GM23338 (cell line): ENCODE measurements around the gene SLC51A.

ENCODE experiments used
- EZH2phosphoT487 ChIP-seq: fragments of 200-600 bp; sonication (generic); IDR thresholded peaks from one replicate; pipeline ENCODE4 v1.8.1; 2018; ENCODE audit warnings: antibody characterized with exemption; ENCODE audit not compliant: unreplicated experiment
- JUNB ChIP-seq: IDR thresholded peaks from one replicate; pipeline ENCODE4 v1.6.1; 2016; ENCODE audit warnings: antibody characterized with exemption; ENCODE audit not compliant: unreplicated experiment
- POLR2AphosphoS5 ChIP-seq: IDR thresholded peaks from 2 replicates; pipeline ENCODE4 v1.6.1; 2016; ENCODE audit warnings: antibody characterized with exemption, low read depth
- TF ChIP-seq, protein P1 (sequence below), 2 experiments: fragments of 200-600 bp in 1 of 2; sonication (generic) in 1 of 2; conservative IDR thresholded peaks; 2 replicates each; pipeline versions ENCODE4 v1.5.1 to v1.6.1; 2016 to 2017; ENCODE audit warnings: antibody characterized with exemption in 2 of 2, low read depth in 2 of 2, mild to moderate bottlenecking in 2 of 2, moderate library complexity in 1 of 2
- TF ChIP-seq, protein P2 (sequence below): IDR thresholded peaks from 2 replicates; pipeline ENCODE4 v1.6.1; 2016; ENCODE audit warnings: antibody characterized with exemption

DNA sequence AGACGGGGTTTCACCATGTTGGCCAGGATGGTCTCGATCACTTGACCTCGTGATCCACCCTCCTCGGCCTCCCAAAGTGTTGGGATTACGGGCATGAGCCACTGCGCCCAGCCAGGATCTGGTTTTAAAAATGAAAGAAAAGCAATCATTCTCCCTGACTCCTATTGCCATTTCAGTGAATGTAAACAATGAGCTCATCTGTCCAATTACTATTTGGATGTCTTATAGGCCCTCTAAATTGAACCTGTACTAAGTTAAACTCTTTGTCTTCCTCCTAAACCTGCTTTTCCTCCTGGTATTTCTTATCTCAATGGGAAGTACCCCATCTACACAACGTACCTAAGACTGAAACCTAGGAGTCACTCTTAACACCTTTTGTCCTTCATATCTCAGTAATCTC is 47.5 kb downstream of the SLC51A start:
- TF ChIP-seq, protein P1, sequence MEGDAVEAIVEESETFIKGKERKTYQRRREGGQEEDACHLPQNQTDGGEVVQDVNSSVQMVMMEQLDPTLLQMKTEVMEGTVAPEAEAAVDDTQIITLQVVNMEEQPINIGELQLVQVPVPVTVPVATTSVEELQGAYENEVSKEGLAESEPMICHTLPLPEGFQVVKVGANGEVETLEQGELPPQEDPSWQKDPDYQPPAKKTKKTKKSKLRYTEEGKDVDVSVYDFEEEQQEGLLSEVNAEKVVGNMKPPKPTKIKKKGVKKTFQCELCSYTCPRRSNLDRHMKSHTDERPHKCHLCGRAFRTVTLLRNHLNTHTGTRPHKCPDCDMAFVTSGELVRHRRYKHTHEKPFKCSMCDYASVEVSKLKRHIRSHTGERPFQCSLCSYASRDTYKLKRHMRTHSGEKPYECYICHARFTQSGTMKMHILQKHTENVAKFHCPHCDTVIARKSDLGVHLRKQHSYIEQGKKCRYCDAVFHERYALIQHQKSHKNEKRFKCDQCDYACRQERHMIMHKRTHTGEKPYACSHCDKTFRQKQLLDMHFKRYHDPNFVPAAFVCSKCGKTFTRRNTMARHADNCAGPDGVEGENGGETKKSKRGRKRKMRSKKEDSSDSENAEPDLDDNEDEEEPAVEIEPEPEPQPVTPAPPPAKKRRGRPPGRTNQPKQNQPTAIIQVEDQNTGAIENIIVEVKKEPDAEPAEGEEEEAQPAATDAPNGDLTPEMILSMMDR (conservative IDR thresholded peaks at IDR 0.05; ENCODE audit: low read depth in 2 of 2), result no peak
- TF ChIP-seq JUNB (no peak), EZH2phosphoT487 (no peak), POLR2AphosphoS5 (no peak)
- TF ChIP-seq, protein P2, sequence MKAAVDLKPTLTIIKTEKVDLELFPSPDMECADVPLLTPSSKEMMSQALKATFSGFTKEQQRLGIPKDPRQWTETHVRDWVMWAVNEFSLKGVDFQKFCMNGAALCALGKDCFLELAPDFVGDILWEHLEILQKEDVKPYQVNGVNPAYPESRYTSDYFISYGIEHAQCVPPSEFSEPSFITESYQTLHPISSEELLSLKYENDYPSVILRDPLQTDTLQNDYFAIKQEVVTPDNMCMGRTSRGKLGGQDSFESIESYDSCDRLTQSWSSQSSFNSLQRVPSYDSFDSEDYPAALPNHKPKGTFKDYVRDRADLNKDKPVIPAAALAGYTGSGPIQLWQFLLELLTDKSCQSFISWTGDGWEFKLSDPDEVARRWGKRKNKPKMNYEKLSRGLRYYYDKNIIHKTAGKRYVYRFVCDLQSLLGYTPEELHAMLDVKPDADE, result no peak
